ENCODE results near the gene CALY.

- TF ChIP-seq CTCF (IDR thresholded peaks at IDR 0.05) (no peak), ZFX (IDR thresholded peaks at IDR 0.05; ENCODE audit: borderline replicate concordance) (no peak)
Observed at GRCh38 chr10:133355991-133356390, 19.3 kb upstream of the CALY start.

All from 22Rv1 (cell line).